ENCODE measurements around the gene NFASC. TPM values are rescaled to one million over a fixed set of nuclear protein-coding genes. Genes with fewer than 3 reads are reported as not detected.

NFASC gene
- total RNA-seq (2014; rRNA removed; shearing (Covaris generic)), result 3.1 and 3.2 TPM in 2 replicates

GRCh38 chr1:204870160-204870912, at the start of gene NFASC:
NFASC (plus strand) TSS chr1:204870862; CDS start chr1:204944316, 73,454 bp downstream.
- DNase-seq (ENCODE audit: low spot score), result no peak

- DNase-seq (ENCODE audit: low spot score), result no peak
Observed at GRCh38 chr1:204821476-204821875, 49.2 kb upstream of the NFASC start.

DNA sequence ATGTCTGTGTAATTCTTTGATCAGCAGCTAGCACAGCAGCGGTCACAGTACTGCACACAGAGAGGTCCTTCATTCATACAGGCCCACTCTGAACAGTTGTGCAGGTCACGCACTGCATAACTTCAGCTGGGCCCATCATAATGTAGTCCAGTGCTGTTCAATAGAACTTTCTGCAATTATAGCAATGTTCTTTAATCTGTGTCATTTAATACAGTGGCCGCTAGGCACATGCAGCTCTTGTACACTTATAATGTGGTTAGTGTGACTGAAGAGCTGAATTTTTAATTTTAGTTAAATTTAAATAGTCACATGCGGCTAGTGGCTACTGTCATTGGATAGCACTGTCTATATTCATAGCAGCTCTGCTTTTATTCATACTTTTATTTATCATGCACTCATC, 48.7 kb upstream of the NFASC start:
- no peak for DNase-seq (ENCODE audit: low spot score)

GRCh38 chr1:204826970-204827369, 43.7 kb upstream of the NFASC start:
- peak; percentile 27 for DNase-seq (ENCODE audit: low spot score)

DNA sequence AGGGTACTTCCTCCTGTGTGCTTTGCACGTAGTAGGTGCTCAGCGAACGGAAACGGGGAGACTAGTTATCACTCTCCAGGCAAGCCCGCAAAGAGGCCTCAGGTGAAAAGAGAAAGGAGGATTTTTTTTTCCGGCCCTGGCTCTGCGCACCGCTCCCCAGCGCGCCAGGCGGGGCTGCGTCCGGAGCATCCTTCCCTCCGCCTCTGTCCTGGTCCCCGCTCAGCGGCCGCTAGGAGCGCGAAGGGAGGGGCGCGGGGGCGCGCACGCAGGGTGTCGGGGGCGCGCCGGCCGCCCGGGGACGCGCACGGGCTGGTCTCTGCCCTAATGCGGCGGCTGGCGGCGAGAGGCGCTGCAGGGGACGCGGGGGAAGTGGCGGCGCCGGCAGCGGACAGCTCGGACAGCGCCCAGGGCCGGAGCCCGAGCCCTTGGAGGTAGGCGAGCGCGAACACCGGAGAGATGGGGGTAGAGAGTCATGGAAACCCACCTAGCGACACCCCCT, 42.3 kb upstream of the NFASC start:
- DNase-seq (ENCODE audit: low spot score), result peak; percentile 48

GRCh38 chr1:204829133-204829825, 41.4 kb upstream of the NFASC start:
- no peak for DNase-seq (ENCODE audit: low spot score)

DNA sequence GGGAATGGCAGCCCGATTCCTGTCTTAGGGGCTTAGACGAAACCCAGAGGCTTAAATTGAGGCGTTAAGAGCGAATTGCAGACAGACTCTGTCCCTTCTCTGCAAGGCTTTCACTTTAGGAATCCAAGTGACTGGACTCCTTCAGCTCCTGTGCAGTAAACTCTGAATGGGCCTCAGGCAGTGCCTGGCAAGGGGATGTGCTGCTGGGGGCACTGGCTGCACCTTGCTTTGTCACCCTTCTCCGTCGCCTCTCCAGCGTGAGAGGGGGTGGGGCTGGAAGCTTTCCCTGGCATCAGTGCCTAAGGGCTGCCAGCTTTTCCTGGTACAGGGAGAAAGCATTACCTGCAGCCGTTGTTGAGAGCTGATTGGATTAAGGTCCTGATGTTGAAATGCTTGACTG, 39.9 kb upstream of the NFASC start:
- DNase-seq (ENCODE audit: low spot score), result no peak

- DNase-seq (ENCODE audit: low spot score), result no peak
Observed at GRCh38 chr1:204831186-204831585, 39.5 kb upstream of the NFASC start.

- no peak for DNase-seq (ENCODE audit: low spot score)
Observed at GRCh38 chr1:204834336-204834735, 36.3 kb upstream of the NFASC start.

- no peak for DNase-seq (ENCODE audit: low spot score)
Observed at GRCh38 chr1:204834752-204835151, 35.9 kb upstream of the NFASC start.

DNA sequence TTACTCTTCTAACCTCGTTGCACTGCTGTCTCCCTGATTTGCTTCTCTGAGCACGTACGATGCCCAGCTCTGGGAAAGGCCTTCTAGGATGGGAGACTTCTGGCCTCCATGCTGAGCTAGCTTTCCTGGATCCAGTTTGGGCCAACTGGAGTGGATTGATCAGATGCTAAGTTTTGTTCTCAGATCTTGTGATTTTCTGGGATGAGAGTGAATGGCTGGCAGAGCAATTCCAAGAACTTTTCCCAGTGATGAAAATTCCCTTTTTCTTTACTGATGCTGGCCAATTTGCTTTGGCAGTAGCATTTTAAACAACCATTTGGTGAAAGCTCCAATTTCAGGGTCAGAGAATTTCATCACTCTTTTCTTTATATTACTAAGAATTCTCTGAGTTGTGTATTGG, 34.9 kb upstream of the NFASC start:
- no peak for DNase-seq (ENCODE audit: low spot score)

DNA sequence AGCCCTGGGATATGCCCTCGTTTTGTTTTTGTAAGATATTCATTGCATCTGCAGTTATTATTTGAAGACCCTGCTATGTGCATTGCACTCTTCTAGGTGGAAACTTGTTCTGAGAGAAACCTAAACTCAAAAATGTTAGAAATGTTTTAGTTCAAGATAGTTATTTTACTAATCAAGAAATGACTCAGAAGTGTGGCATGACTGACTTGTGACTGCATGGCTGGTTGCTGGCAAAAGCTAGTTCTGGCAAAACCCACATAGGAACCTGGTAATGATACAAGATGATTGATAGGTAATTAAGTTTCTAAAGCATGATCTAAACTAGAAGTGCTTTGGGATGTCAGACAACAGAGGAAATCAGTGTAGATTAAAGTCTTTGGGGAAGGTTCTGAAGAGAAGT, 33.8 kb upstream of the NFASC start:
- no peak for DNase-seq (ENCODE audit: low spot score)

GRCh38 chr1:204837440-204838084, 33.1 kb upstream of the NFASC start:
- peak; percentile 43 for DNase-seq (ENCODE audit: low spot score)

DNA sequence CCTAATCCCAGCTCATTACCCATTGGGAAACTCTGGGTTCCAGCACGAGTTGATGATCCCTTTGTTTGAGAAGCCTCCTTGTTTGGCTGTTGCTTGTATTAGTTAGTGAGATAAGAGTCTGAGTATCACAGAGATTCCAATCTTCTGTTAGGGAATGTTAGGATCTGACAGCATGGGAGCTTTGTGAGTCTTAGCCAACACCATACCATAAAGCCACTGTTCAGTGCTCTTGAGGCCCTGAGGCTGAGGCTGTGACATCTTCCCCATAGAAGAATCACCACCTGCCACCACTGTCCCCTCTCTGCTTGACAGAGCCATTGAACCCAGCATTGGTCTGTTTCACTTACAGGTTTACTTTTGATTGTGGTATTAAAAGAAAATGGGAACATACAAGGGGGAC, 29.3 kb upstream of the NFASC start:
- DNase-seq (ENCODE audit: low spot score), result no peak

GRCh38 chr1:204841798-204842197, 28.9 kb upstream of the NFASC start:
- no peak for DNase-seq (ENCODE audit: low spot score)

DNA sequence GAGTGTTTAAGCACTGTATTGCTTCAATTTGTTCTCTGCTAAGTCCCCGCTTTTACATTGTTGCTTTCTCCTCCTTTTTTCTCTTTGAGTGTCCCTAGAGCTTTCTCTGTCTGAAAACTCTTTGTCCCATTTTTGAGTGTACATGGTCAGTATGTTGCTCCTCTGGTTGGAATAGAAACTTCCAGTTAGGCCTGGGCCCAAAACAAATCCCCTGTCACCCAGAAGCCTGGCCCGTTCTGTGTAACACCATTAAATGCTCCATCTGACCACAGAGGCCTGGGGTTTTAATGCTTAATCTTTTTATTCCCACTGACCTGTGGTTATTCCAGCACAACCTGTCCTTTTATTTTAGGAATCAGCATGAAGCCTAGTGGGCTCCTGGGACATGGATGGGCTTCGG, 28.3 kb upstream of the NFASC start:
- DNase-seq (ENCODE audit: low spot score), result no peak

DNA sequence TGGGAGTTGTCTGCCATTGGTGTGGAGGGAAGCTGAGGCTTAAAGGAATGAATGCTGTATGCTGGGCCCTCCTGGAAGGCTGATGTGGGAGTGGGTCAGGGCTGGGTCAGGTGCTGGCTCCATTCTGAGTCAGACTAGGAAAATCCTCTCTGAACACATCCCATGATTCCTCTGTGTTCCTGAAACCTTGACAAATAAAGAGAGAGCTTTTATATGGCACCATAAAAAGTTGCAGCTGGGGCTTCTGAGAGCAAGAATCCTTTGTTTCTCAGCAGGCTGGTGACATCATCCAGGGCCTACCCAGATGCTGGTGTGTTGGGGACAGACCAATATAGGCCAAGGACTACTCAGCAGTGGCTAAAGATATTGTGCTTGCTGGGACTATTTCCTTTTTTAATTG, 27.8 kb upstream of the NFASC start:
- DNase-seq (ENCODE audit: low spot score), result no peak

DNA sequence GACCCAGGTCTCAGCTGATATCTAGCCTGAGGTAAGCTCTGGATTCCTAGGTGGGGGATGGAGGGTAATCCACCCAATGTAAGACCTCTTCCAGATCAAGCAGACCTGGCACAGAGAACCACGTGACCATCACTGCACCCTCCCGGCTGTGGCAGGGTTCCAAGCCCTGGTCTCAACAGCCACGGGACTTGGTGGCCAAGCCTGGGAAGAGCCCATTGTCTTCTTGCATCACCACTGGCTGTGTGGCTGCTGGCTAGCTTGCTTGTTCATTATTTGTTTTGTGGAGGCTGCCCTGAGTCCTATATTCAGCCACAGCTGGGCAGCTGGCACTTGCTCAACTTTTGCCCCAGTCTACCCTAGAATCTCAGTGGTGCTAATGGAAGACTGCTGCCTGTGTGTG, 24.1 kb upstream of the NFASC start:
- DNase-seq (ENCODE audit: low spot score), result peak; percentile 39

GRCh38 chr1:204848579-204848978, 22.1 kb upstream of the NFASC start:
- no peak for DNase-seq (ENCODE audit: low spot score)

- no peak for DNase-seq (ENCODE audit: low spot score)
Observed at GRCh38 chr1:204852854-204853253, 17.8 kb upstream of the NFASC start.

GRCh38 chr1:204853436-204853835, 17.2 kb upstream of the NFASC start:
- DNase-seq (ENCODE audit: low spot score), result no peak

GRCh38 chr1:204854286-204854685, 16.4 kb upstream of the NFASC start:
- DNase-seq (ENCODE audit: low spot score), result no peak

DNA sequence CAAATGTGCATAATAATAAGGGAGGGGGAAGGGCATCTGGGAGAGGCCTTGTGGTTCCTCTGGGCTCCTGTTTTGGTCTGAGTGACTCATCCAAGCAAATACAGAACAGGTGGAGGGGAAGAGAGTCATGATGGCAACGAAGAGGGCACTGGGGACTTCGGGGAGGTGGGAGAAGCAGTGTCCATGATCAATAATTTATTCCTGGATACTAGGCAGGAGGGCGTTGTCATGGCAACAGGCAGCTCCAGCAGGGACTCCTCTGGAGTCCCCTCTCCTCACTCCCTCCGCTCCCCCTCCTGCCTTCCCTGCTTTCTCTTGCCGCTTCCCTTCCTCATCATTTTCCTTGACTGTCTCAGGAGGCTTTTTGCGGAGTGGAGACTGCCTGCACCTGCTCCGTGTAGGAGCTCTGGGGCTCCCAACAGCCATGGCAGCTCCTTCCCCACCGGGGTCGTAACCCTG, 12.3 kb upstream of the NFASC start:
- peak; percentile 11 for DNase-seq (ENCODE audit: low spot score)

Data from H4 (cell line).